ENCODE results near the gene ADGRL3.

The ADGRL3 gene

GRCh38 chr4:61411241-61411640 is 211.1 kb downstream of the ADGRL3 start (continued):
- no peak for TF ChIP-seq HIC1 (tag by site-specific recombination; IDR thresholded peaks at IDR 0.05)
- TF ChIP-seq ZNF639 (tag by site-specific recombination; IDR thresholded peaks at IDR 0.05) = no peak
- TF ChIP-seq REST (tag by site-specific recombination; IDR thresholded peaks at IDR 0.05) = no peak
- no peak for TF ChIP-seq ZFHX2 (tag by site-specific recombination; conservative IDR thresholded peaks at IDR 0.05)
- no peak for TF ChIP-seq ZNF707 (tag by site-specific recombination; IDR thresholded peaks at IDR 0.05)

- Histone ChIP-seq H3K36me3 (ENCODE audit: control insufficient read depth in 2 of 2, insufficient read depth in 1 of 2, low read length in 2 of 2) (no peaks in the 10 kb centered on the region), H3K27ac (ENCODE audit: extremely low read depth, low read depth, low read length) (no peak overlapping the region), H3K4me3 (ENCODE audit: low read depth, low read length) (no peak overlapping the region), H3K4me1 (ENCODE audit: control insufficient read depth, insufficient read depth, low read length) (no peaks in the 10 kb centered on the region), H3K9me3 (ENCODE audit: control insufficient read depth, insufficient read depth, low read depth, low read length) (no peaks in the 10 kb centered on the region)
- ChIA-PET CTCF (no interaction called here), POLR2A (no interaction called here)
- TF ChIP-seq ZNF639 (tag by site-specific recombination; IDR thresholded peaks at IDR 0.05) (no peak), GLI2 (tag by site-specific recombination; IDR thresholded peaks at IDR 0.05; ENCODE audit: borderline replicate concordance, low read depth) (no peak), SCRT1 (tag by site-specific recombination; IDR thresholded peaks at IDR 0.05; ENCODE audit: borderline replicate concordance) (no peak), KLF9 (tag by site-specific recombination; IDR thresholded peaks at IDR 0.05; ENCODE audit: low read depth) (no peak), OVOL3 (tag by site-specific recombination; IDR thresholded peaks at IDR 0.05) (no peak), ZNF302 (tag by site-specific recombination; IDR thresholded peaks at IDR 0.05; ENCODE audit: low read depth) (no peak), ZNF175 (tag by site-specific recombination; IDR thresholded peaks at IDR 0.05) (no peak), ZNF624 (tag by site-specific recombination; IDR thresholded peaks at IDR 0.05) (no peak)
These were observed 225.2 kb downstream of the ADGRL3 start for GRCh38 chr4:61425315-61425714.

GRCh38 chr4:61426229-61426628 is 226.1 kb downstream of the ADGRL3 start:
- Histone ChIP-seq H3K4me1 (ENCODE audit: control insufficient read depth, insufficient read depth, low read length) (no peaks in the 10 kb centered on the region), H3K4me3 (ENCODE audit: low read depth, low read length) (no peak overlapping the region), H3K36me3 (ENCODE audit: control insufficient read depth in 2 of 2, insufficient read depth in 1 of 2, low read length in 2 of 2) (no peaks in the 10 kb centered on the region), H3K27ac (ENCODE audit: extremely low read depth, low read depth, low read length) (no peak overlapping the region), H3K9me3 (ENCODE audit: control insufficient read depth, insufficient read depth, low read depth, low read length) (no peaks in the 10 kb centered on the region)
- ChIA-PET POLR2A (no interaction called here), CTCF (no interaction called here)
- TF ChIP-seq PATZ1 (tag by site-specific recombination; IDR thresholded peaks at IDR 0.05) = no peak
- TF ChIP-seq ZNF747 (tag by site-specific recombination; IDR thresholded peaks at IDR 0.05) = no peak
- no peak for TF ChIP-seq GLIS1 (tag by site-specific recombination; IDR thresholded peaks at IDR 0.05)
- TF ChIP-seq HOXC10 (CRISPR knock-in tag; IDR thresholded peaks at IDR 0.05) = no peak
- TF ChIP-seq ZNF449 (tag by site-specific recombination; IDR thresholded peaks at IDR 0.05) = no peak
- TF ChIP-seq ZNF510 (tag by site-specific recombination; IDR thresholded peaks at IDR 0.05; ENCODE audit: insufficient replicate concordance) = no peak
- TF ChIP-seq BCL11B (tag by site-specific recombination; IDR thresholded peaks at IDR 0.05; ENCODE audit: low read depth) = no peak
- no peak for TF ChIP-seq GLI4 (tag by site-specific recombination; IDR thresholded peaks at IDR 0.05)

Measured in HEK293 (cell line).